Type B pancreatic cell (in vitro differentiated cells): ENCODE data around the gene TOLLIP. TPM values are rescaled to one million over a fixed set of nuclear protein-coding genes. Genes with fewer than 3 reads are reported as not detected.

Source experiments
- DNase-seq: peaks from one replicate; pipeline ENCODE4 v3.0.0; 2021; ENCODE audit warnings: mixed read lengths; ENCODE audit not compliant: unreplicated experiment; ENCODE audit errors: extremely low spot score
- H3K27ac Mint-ChIP-seq: 2 replicates; pipeline ENCODE4 v1.8.0; 2021; ENCODE audit warnings: mild to moderate bottlenecking, mixed read lengths
- H3K27me3 Mint-ChIP-seq: 2 replicates; pipeline ENCODE4 v1.8.0; 2021; ENCODE audit warnings: mixed read lengths
- H3K36me3 Mint-ChIP-seq: 2 replicates; pipeline ENCODE4 v1.8.0; 2021; ENCODE audit warnings: mixed read lengths
- H3K4me1 Mint-ChIP-seq: one replicate; pipeline ENCODE4 v1.8.0; 2021; ENCODE audit warnings: mixed read lengths; ENCODE audit not compliant: unreplicated experiment
- H3K4me3 Mint-ChIP-seq: 2 replicates; pipeline ENCODE4 v1.8.0; 2021; ENCODE audit warnings: mild to moderate bottlenecking, mixed read lengths
- H3K9me3 Mint-ChIP-seq: 2 replicates; pipeline ENCODE4 v1.8.0; 2021; ENCODE audit warnings: mixed read lengths
- total RNA-seq: library from RNA; stranded (reverse); gene quantifications from 2 replicates; pipeline ENCODE4 v1.2.1, GENCODE V29; 2021; ENCODE audit warnings: low replicate concordance
- TF ChIP-seq, protein P1 (sequence below): fragments of 200-600 bp; sonication (generic); conservative IDR thresholded peaks from 2 replicates; pipeline ENCODE4 v1.5.0; 2021; ENCODE audit warnings: antibody characterized with exemption, mild to moderate bottlenecking

TOLLIP gene
- total RNA-seq, 1 donor from 2014 or later = 49.2 TPM

DNA sequence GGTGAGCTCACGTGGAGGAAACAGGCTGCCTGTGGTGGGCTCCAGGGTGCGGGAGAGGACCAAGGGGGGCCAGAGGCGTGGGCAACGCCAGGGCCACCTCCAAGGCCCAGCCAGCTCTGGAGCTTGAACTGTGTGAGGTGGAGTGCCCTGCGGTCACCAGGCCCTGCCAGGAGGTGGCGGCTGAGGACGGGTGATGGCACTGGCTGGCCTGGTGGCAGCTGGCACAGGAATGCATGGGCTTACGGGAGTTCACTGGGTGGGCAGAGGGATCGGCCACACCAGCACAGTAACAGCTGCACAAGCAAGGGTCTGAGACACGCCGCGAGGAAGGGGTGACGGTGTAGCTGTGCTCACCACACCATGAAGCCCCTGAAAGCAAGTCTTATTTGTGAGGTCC lies 15.8 kb downstream of the TOLLIP start:
- DNase-seq = no peak
- Mint-ChIP-seq H3K4me3 (no peak overlapping the region), H3K36me3 (no peaks in the 10 kb centered on the region), H3K27ac (no peak overlapping the region), H3K9me3 (no peaks in the 10 kb centered on the region), H3K4me1 (peaks cover 3% of the 10 kb centered on the region), H3K27me3 (no peaks in the 10 kb centered on the region)
- TF ChIP-seq, protein P1, sequence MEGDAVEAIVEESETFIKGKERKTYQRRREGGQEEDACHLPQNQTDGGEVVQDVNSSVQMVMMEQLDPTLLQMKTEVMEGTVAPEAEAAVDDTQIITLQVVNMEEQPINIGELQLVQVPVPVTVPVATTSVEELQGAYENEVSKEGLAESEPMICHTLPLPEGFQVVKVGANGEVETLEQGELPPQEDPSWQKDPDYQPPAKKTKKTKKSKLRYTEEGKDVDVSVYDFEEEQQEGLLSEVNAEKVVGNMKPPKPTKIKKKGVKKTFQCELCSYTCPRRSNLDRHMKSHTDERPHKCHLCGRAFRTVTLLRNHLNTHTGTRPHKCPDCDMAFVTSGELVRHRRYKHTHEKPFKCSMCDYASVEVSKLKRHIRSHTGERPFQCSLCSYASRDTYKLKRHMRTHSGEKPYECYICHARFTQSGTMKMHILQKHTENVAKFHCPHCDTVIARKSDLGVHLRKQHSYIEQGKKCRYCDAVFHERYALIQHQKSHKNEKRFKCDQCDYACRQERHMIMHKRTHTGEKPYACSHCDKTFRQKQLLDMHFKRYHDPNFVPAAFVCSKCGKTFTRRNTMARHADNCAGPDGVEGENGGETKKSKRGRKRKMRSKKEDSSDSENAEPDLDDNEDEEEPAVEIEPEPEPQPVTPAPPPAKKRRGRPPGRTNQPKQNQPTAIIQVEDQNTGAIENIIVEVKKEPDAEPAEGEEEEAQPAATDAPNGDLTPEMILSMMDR = peak; percentile 34

- H3K36me3 Mint-ChIP-seq = no peaks in the 10 kb centered on the region
- no peak overlapping the region for H3K4me3 Mint-ChIP-seq
These were observed 16.5 kb downstream of the TOLLIP start for GRCh38 chr11:1292644-1293618.

DNA sequence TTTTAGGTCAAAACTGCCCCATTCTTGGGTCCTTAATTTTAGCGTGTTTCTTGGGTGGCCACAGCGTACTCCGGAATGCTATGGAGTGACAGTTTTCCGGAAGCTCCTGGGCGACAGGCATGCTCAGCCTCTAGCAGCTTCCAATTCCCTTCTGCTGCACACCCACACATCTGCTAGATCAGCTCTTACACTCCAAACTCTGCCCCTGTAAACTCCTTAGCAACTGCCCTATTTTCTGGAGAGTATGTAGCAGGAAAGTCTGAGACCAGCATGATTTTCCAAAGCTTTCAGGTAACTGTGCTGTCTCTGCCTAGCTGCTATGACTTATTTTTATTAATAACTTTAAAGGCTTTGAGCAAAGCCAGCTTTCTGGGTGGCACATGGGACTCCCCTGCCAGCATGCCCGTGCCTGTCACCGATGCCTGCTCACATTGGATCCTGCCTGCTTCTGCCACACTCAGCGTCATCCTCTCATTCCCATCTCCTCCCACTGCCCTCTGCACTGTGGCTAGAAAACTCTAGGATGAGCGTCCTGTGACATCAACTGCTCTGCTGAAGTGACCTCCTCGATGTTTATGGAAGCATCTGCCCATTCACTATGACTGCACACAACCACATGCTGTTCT lies 17.3 kb downstream of the TOLLIP start:
- H3K27ac Mint-ChIP-seq = no peak overlapping the region
- TF ChIP-seq, protein P1 = no peak
- no peaks in the 10 kb centered on the region for H3K4me1 Mint-ChIP-seq
- H3K36me3 Mint-ChIP-seq = no peaks in the 10 kb centered on the region
- H3K4me3 Mint-ChIP-seq = no peak overlapping the region
- no peak for DNase-seq
- no peaks in the 10 kb centered on the region for H3K9me3 Mint-ChIP-seq
- no peaks in the 10 kb centered on the region for H3K27me3 Mint-ChIP-seq

More at GRCh38 chr11:1292644-1293618, 16.5 kb downstream of the TOLLIP start:
- Mint-ChIP-seq H3K4me1 (no peaks in the 10 kb centered on the region), H3K27ac (no peak overlapping the region), H3K27me3 (no peaks in the 10 kb centered on the region), H3K9me3 (no peaks in the 10 kb centered on the region)
- no peak for DNase-seq
- TF ChIP-seq, protein P1 = no peak

GRCh38 chr11:1291295-1292017 lies 18.0 kb downstream of the TOLLIP start:
- Mint-ChIP-seq H3K36me3 (peaks cover 4% of the 10 kb centered on the region), H3K27ac (no peak overlapping the region), H3K4me3 (no peak overlapping the region), H3K9me3 (no peaks in the 10 kb centered on the region), H3K4me1 (no peaks in the 10 kb centered on the region), H3K27me3 (no peaks in the 10 kb centered on the region)
- TF ChIP-seq, protein P1 = no peak
- no peak for DNase-seq

DNA sequence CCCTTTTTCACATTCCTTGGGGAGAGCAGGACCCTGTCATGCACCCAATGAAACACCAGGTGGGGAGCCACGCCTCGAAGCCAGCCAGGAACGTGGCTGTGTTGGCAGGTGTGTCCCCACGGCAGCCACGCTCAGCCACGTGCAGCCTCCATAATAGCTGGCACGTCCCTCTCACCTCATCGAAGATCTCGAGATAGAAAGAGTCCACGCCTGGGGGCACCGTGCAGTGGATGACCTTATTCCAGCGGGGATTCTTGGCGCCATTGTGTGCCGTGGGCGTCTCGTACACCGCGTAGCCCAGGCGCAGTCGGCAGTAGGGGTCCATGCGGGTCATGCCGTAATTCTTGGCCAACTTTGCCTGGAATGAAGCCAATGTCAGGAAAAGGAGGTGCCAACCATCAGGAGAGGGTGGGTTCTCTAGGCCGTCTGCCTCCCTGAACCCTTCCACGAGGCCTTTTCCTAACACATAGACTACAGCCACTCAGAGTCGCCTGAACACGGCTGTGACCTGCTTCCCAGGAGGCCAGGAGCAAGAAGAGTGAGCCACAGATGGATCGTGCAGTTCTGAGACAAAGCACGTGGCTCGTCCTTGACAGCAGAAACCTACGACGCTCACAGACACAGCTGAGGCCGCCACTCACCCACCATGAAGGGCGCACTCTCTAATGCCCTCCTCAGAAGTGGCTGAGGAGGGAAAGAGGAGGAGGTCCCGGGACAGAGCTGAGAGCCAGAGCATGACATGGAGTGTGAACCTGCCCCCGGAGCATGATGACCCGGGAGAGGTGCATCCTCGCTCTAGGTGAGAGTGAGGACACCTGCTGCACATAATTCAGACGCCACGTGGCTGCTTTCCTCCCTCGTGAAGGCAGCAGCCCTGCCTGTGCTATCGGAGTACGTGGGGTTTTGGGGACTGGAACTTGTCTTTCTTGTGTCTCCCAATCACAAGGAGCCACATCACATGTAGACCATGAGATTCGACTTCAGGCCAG lies 19.1 kb downstream of the TOLLIP start:
- Mint-ChIP-seq H3K4me1 (no peaks in the 10 kb centered on the region), H3K4me3 (no peak overlapping the region), H3K36me3 (peaks cover 5% of the 10 kb centered on the region), H3K9me3 (no peaks in the 10 kb centered on the region), H3K27ac (no peak overlapping the region), H3K27me3 (no peaks in the 10 kb centered on the region)
- DNase-seq = no peak
- TF ChIP-seq, protein P1 = no peak
